Thoracic aorta (tissue), 2 donors: Measurements from ENCODE around the gene TMCC3. TPM values are rescaled to one million over a fixed set of nuclear protein-coding genes. Genes with fewer than 3 reads are reported as not detected.

ENCODE experiments used
- ATAC-seq: fragments of 150-250 bp; one replicate; pipeline ENCODE4 v1.8.0; 2017; ENCODE audit warnings: low read depth; ENCODE audit not compliant: insufficient number of reproducible peaks, low FRiP score
- DNase-seq: peaks from one replicate; pipeline ENCODE4 v3.0.0-alpha.2; 2020; ENCODE audit warnings: low spot score
- H3K27ac ChIP-seq, 2 donors: fragments of 200-600 bp; sonication (generic); 1 replicate in 1 of 2; 2 replicates in 1 of 2; pipeline ENCODE4 v1.5.1; 2016; ENCODE audit warnings: mild to moderate bottlenecking in 2 of 2, moderate library complexity in 2 of 2
- H3K27me3 ChIP-seq: fragments of 200-600 bp; sonication (generic); replicated peaks from 2 replicates; pipeline ENCODE4 v1.6.0; 2016; ENCODE audit warnings: mild to moderate bottlenecking; ENCODE audit not compliant: insufficient read depth
- H3K36me3 ChIP-seq: fragments of 200-600 bp; sonication (generic); one replicate; pipeline ENCODE4 v1.5.1; 2016
- H3K4me1 ChIP-seq, 2 donors: fragments of 200-600 bp; sonication (generic); 1 replicate in 1 of 2; 2 replicates in 1 of 2; pipeline versions ENCODE4 v1.5.1 to v1.6.0; 2016; ENCODE audit warnings: low read depth in 2 of 2, mild to moderate bottlenecking in 1 of 2; ENCODE audit not compliant: control insufficient read depth in 1 of 2
- H3K4me3 ChIP-seq: fragments of 200-600 bp; sonication (generic); 2 replicates; pipeline ENCODE4 v1.5.1; 2016; ENCODE audit warnings: mild to moderate bottlenecking
- H3K9me3 ChIP-seq: fragments of 200-600 bp; sonication (generic); 2 replicates; pipeline ENCODE4 v1.5.1; 2016
- CTCF ChIP-seq: fragments of 200-600 bp; sonication (generic); IDR thresholded peaks from one replicate; pipeline ENCODE4 v1.5.1; 2019; ENCODE audit warnings: antibody characterized with exemption
- total RNA-seq, 2 donors: library from RNA; depleted of rRNA; stranded (reverse); fragments of >200 nt; gene quantifications; one replicate each; pipeline versions ENCODE4 v1.1.0 to v1.2.3, GENCODE V29; 2016

The TMCC3 gene
- total RNA-seq, 2 donors from 2014 or later: 6.9 to 12.4 TPM

GRCh38 chr12:94628369-94628768 is 22.0 kb downstream of the TMCC3 start:
- no peak overlapping the region for H3K27ac ChIP-seq
- no peak overlapping the region for H3K4me3 ChIP-seq
- TF ChIP-seq CTCF: no peak
- ATAC-seq (no peak), DNase-seq (no peak)
- peaks cover 0 to 3% of the 10 kb centered on the region in 2 donors for H3K4me1 ChIP-seq
- H3K36me3 ChIP-seq: no peaks in the 10 kb centered on the region
- no peaks in the 10 kb centered on the region for H3K27me3 ChIP-seq
- H3K9me3 ChIP-seq: no peaks in the 10 kb centered on the region

GRCh38 chr12:94625531-94625930 is 24.8 kb downstream of the TMCC3 start:
- Histone ChIP-seq H3K4me1 (peaks cover 14 to 21% of the 10 kb centered on the region in 2 donors), H3K9me3 (no peaks in the 10 kb centered on the region), H3K36me3 (no peaks in the 10 kb centered on the region), H3K4me3 (no peak overlapping the region), H3K27ac (no peak overlapping the region), H3K27me3 (no peaks in the 10 kb centered on the region)
- DNase-seq (no peak), ATAC-seq (no peak)
- TF ChIP-seq CTCF: no peak

- ATAC-seq (no peak), DNase-seq (no peak)
- H3K4me1 ChIP-seq: peaks cover 14 to 21% of the 10 kb centered on the region in 2 donors
- H3K27ac ChIP-seq: no peak overlapping the region
- H3K27me3 ChIP-seq: no peaks in the 10 kb centered on the region
- no peak for TF ChIP-seq CTCF
- H3K36me3 ChIP-seq: no peaks in the 10 kb centered on the region
- no peaks in the 10 kb centered on the region for H3K9me3 ChIP-seq
- H3K4me3 ChIP-seq: no peak overlapping the region
Observed at GRCh38 chr12:94623161-94623920, 27.0 kb downstream of the TMCC3 start.

- H3K36me3 ChIP-seq: no peaks in the 10 kb centered on the region
- TF ChIP-seq CTCF: no peak
- peak overlapping the region; percentile 60 for H3K4me3 ChIP-seq
- ATAC-seq (peak; percentile 54), DNase-seq (no peak)
- no peaks in the 10 kb centered on the region for H3K9me3 ChIP-seq
- H3K27me3 ChIP-seq: no peaks in the 10 kb centered on the region
- peak overlapping the region in 1 of 2 donors; percentile 3 for H3K27ac ChIP-seq
- H3K4me1 ChIP-seq: peaks cover 14 to 21% of the 10 kb centered on the region in 2 donors
Observed at GRCh38 chr12:94622475-94622874, 27.9 kb downstream of the TMCC3 start.

- Histone ChIP-seq H3K36me3 (no peaks in the 10 kb centered on the region), H3K27ac (peak overlapping the region in 1 of 2 donors; percentile 3), H3K27me3 (no peaks in the 10 kb centered on the region), H3K4me3 (peak overlapping the region; percentile 60), H3K9me3 (no peaks in the 10 kb centered on the region), H3K4me1 (peaks cover 14 to 21% of the 10 kb centered on the region in 2 donors)
- TF ChIP-seq CTCF: no peak
- ATAC-seq (no peak), DNase-seq (no peak)
Observed at GRCh38 chr12:94621662-94622359, 28.5 kb downstream of the TMCC3 start.
